ENCODE measurements around the gene STARD5. TPM values are rescaled to one million over a fixed set of nuclear protein-coding genes. Genes with fewer than 3 reads are reported as not detected.
A peak's percentile ranks its signal among the peaks of the same experiment; 100 is the strongest.

The STARD5 gene
- total RNA-seq, 4 donors from 2014 or later, result 0.36 to 1.7 (median 0.63) TPM

DNA sequence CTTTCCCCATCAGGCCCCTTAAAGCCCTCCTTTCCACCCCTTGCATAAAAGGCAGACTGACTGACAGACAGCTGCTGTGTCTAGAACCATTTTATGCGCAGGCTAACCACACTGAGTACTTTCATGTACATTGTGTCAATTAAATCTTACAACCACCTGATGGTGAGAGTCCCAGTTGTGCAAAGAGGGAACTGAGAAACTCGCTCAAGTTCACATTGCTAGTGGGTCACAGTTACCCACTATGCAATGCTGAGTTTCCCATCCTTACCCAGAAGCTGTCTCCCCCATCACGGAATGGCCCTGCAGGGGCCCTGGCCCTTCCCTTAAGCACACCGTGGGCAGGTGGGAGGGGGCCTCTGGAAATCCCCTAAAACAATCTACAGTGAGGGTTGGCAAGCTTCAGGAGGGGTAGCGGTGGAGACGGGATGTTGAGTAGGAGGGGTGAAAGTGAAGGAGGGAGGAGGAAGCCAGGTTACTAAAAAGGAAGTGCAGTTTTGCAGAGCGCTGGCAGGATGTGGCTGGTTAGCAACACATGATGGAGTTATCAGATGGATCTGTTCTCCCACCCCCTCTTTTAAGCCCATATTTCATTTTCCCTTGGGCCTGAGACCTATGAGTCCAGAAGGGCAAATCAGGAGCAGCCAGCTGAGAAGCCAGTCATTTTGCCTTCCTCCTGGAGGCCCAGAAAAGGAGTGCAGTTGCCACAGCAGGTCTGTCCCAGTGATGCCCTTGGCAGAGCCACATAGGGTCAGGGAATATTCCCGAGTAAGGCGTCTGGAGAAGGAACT lies 30.0 kb downstream of the STARD5 start:
- Histone ChIP-seq H3K36me3 (no peaks in the 10 kb centered on the region), H3K27ac (no peak overlapping the region), H3K27me3 (no peaks in the 10 kb centered on the region), H3K4me3 (no peak overlapping the region), H3K4me1 (peaks cover 4 to 19% of the 10 kb centered on the region in 2 donors), H3K9me3 (no peaks in the 10 kb centered on the region)
- intact Hi-C loops (cut with DNase I; ENCODE audit: low total_unique reads) (no loop called here), in situ Hi-C loops (cut with MboI; ENCODE audit: low sequenced_read_pairs in 4 of 4) (no loop called here)
- no peak for TF ChIP-seq POLR2A (IDR thresholded peaks at IDR 0.05)
- TF ChIP-seq, protein P1, sequence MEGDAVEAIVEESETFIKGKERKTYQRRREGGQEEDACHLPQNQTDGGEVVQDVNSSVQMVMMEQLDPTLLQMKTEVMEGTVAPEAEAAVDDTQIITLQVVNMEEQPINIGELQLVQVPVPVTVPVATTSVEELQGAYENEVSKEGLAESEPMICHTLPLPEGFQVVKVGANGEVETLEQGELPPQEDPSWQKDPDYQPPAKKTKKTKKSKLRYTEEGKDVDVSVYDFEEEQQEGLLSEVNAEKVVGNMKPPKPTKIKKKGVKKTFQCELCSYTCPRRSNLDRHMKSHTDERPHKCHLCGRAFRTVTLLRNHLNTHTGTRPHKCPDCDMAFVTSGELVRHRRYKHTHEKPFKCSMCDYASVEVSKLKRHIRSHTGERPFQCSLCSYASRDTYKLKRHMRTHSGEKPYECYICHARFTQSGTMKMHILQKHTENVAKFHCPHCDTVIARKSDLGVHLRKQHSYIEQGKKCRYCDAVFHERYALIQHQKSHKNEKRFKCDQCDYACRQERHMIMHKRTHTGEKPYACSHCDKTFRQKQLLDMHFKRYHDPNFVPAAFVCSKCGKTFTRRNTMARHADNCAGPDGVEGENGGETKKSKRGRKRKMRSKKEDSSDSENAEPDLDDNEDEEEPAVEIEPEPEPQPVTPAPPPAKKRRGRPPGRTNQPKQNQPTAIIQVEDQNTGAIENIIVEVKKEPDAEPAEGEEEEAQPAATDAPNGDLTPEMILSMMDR (IDR thresholded peaks at IDR 0.05 in 4 of 5, conservative IDR thresholded peaks at IDR 0.05 in 1 of 5), result no peak
- ATAC-seq, result peak in 1 of 2 donors; percentile 13
- no peak for DNase-seq

- Histone ChIP-seq H3K27me3 (no peaks in the 10 kb centered on the region), H3K4me3 (no peak overlapping the region), H3K27ac (no peak overlapping the region), H3K36me3 (no peaks in the 10 kb centered on the region), H3K9me3 (no peaks in the 10 kb centered on the region), H3K4me1 (peaks cover 4 to 19% of the 10 kb centered on the region in 2 donors)
- DNase-seq, result no peak
- intact Hi-C loops (cut with DNase I; ENCODE audit: low total_unique reads) (no loop called here), in situ Hi-C loops (cut with MboI; ENCODE audit: low sequenced_read_pairs in 4 of 4) (no loop called here)
- TF ChIP-seq POLR2A (IDR thresholded peaks at IDR 0.05), result no peak
- TF ChIP-seq, protein P1 (IDR thresholded peaks at IDR 0.05 in 4 of 5, conservative IDR thresholded peaks at IDR 0.05 in 1 of 5), result no peak
- ATAC-seq, result no peak
Observed at GRCh38 chr15:81292523-81293001, 31.4 kb downstream of the STARD5 start.

GRCh38 chr15:81291916-81292522 lies 31.9 kb downstream of the STARD5 start:
- intact Hi-C loops (cut with DNase I; ENCODE audit: low total_unique reads) (no loop called here), in situ Hi-C loops (cut with MboI; ENCODE audit: low sequenced_read_pairs in 4 of 4) (no loop called here)
- Histone ChIP-seq H3K4me1 (peaks cover 4 to 19% of the 10 kb centered on the region in 2 donors), H3K27ac (no peak overlapping the region), H3K27me3 (no peaks in the 10 kb centered on the region), H3K36me3 (no peaks in the 10 kb centered on the region), H3K4me3 (no peak overlapping the region), H3K9me3 (no peaks in the 10 kb centered on the region)
- DNase-seq, result no peak
- TF ChIP-seq, protein P1 (IDR thresholded peaks at IDR 0.05 in 4 of 5, conservative IDR thresholded peaks at IDR 0.05 in 1 of 5), result no peak
- TF ChIP-seq POLR2A (IDR thresholded peaks at IDR 0.05), result no peak
- no peak for ATAC-seq

GRCh38 chr15:81289910-81290309 lies 34.0 kb downstream of the STARD5 start:
- in situ Hi-C loops (cut with MboI; ENCODE audit: low sequenced_read_pairs in 4 of 4) (no loop called here), intact Hi-C loops (cut with DNase I; ENCODE audit: low total_unique reads) (no loop called here)
- no peaks in the 10 kb centered on the region for H3K9me3 ChIP-seq
- ATAC-seq (no peak), DNase-seq (no peak)
- TF ChIP-seq POLR2A (IDR thresholded peaks at IDR 0.05), result no peak
- TF ChIP-seq, protein P1 (IDR thresholded peaks at IDR 0.05 in 4 of 5, conservative IDR thresholded peaks at IDR 0.05 in 1 of 5), result no peak
- H3K4me1 ChIP-seq, result peaks cover 4% of the 10 kb centered on the region in 2 donors
- H3K36me3 ChIP-seq, result no peaks in the 10 kb centered on the region
- H3K27me3 ChIP-seq, result no peaks in the 10 kb centered on the region
- no peak overlapping the region for H3K27ac ChIP-seq
- no peak overlapping the region for H3K4me3 ChIP-seq

Data from gastrocnemius medialis (tissue), 4 donors.